CD4-positive, alpha-beta memory T cell (primary cell): ENCODE measurements around the gene ASTN2. TPM values are rescaled to one million over a fixed set of nuclear protein-coding genes. Genes with fewer than 3 reads are reported as not detected.

Source experiments
- CTCF ChIA-PET: fragments of 350-600 bp; sonication (Branson Sonifier 250); formaldehyde crosslinking; loops from one replicate; lab custom pipeline; 2021; ENCODE audit warnings: inconsistent platforms; ENCODE audit not compliant: partially characterized antibody; lab: Charles Lee
- POLR2A ChIA-PET: fragments of 350-600 bp; sonication (Branson Sonifier 250); formaldehyde crosslinking; loops from one replicate; lab custom pipeline; 2021; ENCODE audit not compliant: partially characterized antibody; lab: Charles Lee
- DNase-seq, 5 donors: peaks; one replicate each; pipeline versions ENCODE4 v3.0.0 to v3.0.0-alpha.2; 2020 to 2022; ENCODE audit warnings: mixed read lengths in 1 of 5
- H3K27ac ChIP-seq: one replicate; pipeline ENCODE4 v1.7.0; 2013; ENCODE audit warnings: low read depth, low read length
- H3K27me3 ChIP-seq: 2 replicates; pipeline ENCODE4 v1.7.0; 2013; ENCODE audit warnings: mild to moderate bottlenecking, low read length, moderate library complexity; ENCODE audit not compliant: insufficient read depth
- H3K36me3 ChIP-seq: 2 replicates; pipeline ENCODE4 v1.7.0; 2013; ENCODE audit warnings: mild to moderate bottlenecking, low read length, moderate library complexity; ENCODE audit not compliant: insufficient read depth
- H3K4me1 ChIP-seq: 2 replicates; pipeline ENCODE4 v1.7.0; 2013; ENCODE audit warnings: mild to moderate bottlenecking, low read length, moderate library complexity; ENCODE audit not compliant: insufficient read depth
- H3K4me3 ChIP-seq, 2 donors: one replicate each; pipeline ENCODE4 v1.7.0; 2013; ENCODE audit warnings: low read length in 2 of 2, mild to moderate bottlenecking in 1 of 2
- H3K9me3 ChIP-seq, 2 donors: one replicate each; pipeline ENCODE4 v1.7.0; 2013; ENCODE audit warnings: low read length in 2 of 2, control low read depth in 1 of 2; ENCODE audit not compliant: control insufficient read depth in 1 of 2
- H3K27ac Mint-ChIP-seq, 7 donors: one replicate each; pipeline ENCODE4 v1.8.0; 2020 to 2021; ENCODE audit warnings: mixed read lengths in 7 of 7, mild to moderate bottlenecking in 6 of 7, inconsistent platforms in 3 of 7, moderate library complexity in 3 of 7
- H3K27me3 Mint-ChIP-seq, 2 donors: one replicate each; pipeline ENCODE4 v1.8.0; 2020 to 2021; ENCODE audit warnings: mixed read lengths in 2 of 2
- H3K36me3 Mint-ChIP-seq, 2 donors: one replicate each; pipeline ENCODE4 v1.8.0; 2020 to 2021; ENCODE audit warnings: mixed read lengths in 2 of 2, inconsistent platforms in 1 of 2, mild to moderate bottlenecking in 1 of 2
- H3K4me1 Mint-ChIP-seq, 4 donors: one replicate each; pipeline ENCODE4 v1.8.0; 2020 to 2021; ENCODE audit warnings: mixed read lengths in 4 of 4, mild to moderate bottlenecking in 1 of 4
- H3K4me3 Mint-ChIP-seq, 8 donors: one replicate each; pipeline ENCODE4 v1.8.0; 2020 to 2021; ENCODE audit warnings: mixed read lengths in 8 of 8, mild to moderate bottlenecking in 7 of 8, moderate library complexity in 6 of 8, inconsistent platforms in 3 of 8
- H3K9me3 Mint-ChIP-seq, 8 donors: one replicate each; pipeline ENCODE4 v1.8.0; 2020 to 2021; ENCODE audit warnings: mixed read lengths in 8 of 8, mild to moderate bottlenecking in 5 of 8, inconsistent platforms in 3 of 8, moderate library complexity in 1 of 8
- intact Hi-C: fragments of 100-400 bp; cut with micrococcal nuclease; formaldehyde crosslinking; loops from one replicate; pipeline ENCODE4 v1.15.1; 2023
- polyA plus RNA-seq, 2 donors: library from polyadenylated mRNA; unstranded; fragments of 300-500 nt; fragmentation: Illumina TruSeq; gene quantifications; one replicate each; pipeline ENCODE4 v1.2.3, GENCODE V29; 2021
- total RNA-seq, 2 experiments: library from RNA; stranded (reverse); gene quantifications; one replicate each; pipeline ENCODE4 v1.2.3, GENCODE V29; 2021

Gene ASTN2
- total and polyA plus RNA-seq, 4 experiments from 2014 or later: 2.7 to 5.9 (median 4.8) TPM

GRCh38 chr9:116990592-116990991, 424.3 kb downstream of the ASTN2 start:
- Mint-ChIP-seq H3K27ac (no peak overlapping the region), H3K36me3 (no peaks in the 10 kb centered on the region), H3K27me3 (no peaks in the 10 kb centered on the region), H3K9me3 (peaks cover 0 to 6% (median 4%) of the 10 kb centered on the region in 8 donors), H3K4me3 (no peak overlapping the region), H3K4me1 (no peaks in the 10 kb centered on the region)
- DNase-seq: no peak
- no peaks in the 10 kb centered on the region for H3K36me3 ChIP-seq
- POLR2A ChIA-PET: no interaction called here
- H3K4me1 ChIP-seq: no peaks in the 10 kb centered on the region
- no peak overlapping the region for H3K4me3 ChIP-seq
- no peak overlapping the region for H3K27ac ChIP-seq
- no peaks in the 10 kb centered on the region for H3K9me3 ChIP-seq
- intact Hi-C loops: no loop called here
- H3K27me3 ChIP-seq: no peaks in the 10 kb centered on the region
- CTCF ChIA-PET: no interaction called here

- H3K27ac ChIP-seq: no peak overlapping the region
- no peaks in the 10 kb centered on the region for H3K4me1 ChIP-seq
- ChIA-PET CTCF (no interaction called here), POLR2A (no interaction called here)
- H3K9me3 Mint-ChIP-seq: peaks cover 0 to 6% (median 3%) of the 10 kb centered on the region in 8 donors
- no peaks in the 10 kb centered on the region for H3K27me3 Mint-ChIP-seq
- H3K4me3 ChIP-seq: no peak overlapping the region
- no peaks in the 10 kb centered on the region for H3K9me3 ChIP-seq
- no peak overlapping the region for H3K4me3 Mint-ChIP-seq
- intact Hi-C loops: no loop called here
- no peaks in the 10 kb centered on the region for H3K4me1 Mint-ChIP-seq
- no peaks in the 10 kb centered on the region for H3K36me3 Mint-ChIP-seq
- H3K36me3 ChIP-seq: no peaks in the 10 kb centered on the region
- no peaks in the 10 kb centered on the region for H3K27me3 ChIP-seq
- no peak overlapping the region for H3K27ac Mint-ChIP-seq
- DNase-seq: no peak
Measured at GRCh38 chr9:116987721-116988485, 427.0 kb downstream of the ASTN2 start.

GRCh38 chr9:116986015-116986414, 428.8 kb downstream of the ASTN2 start:
- no peaks in the 10 kb centered on the region for H3K4me1 Mint-ChIP-seq
- DNase-seq: no peak
- CTCF ChIA-PET: no interaction called here

GRCh38 chr9:116985596-116985995, 429.3 kb downstream of the ASTN2 start:
- no peaks in the 10 kb centered on the region for H3K36me3 ChIP-seq
- H3K4me1 ChIP-seq: no peaks in the 10 kb centered on the region
- POLR2A ChIA-PET: no interaction called here
- H3K27ac ChIP-seq: no peak overlapping the region
- no peaks in the 10 kb centered on the region for H3K27me3 Mint-ChIP-seq
- H3K9me3 Mint-ChIP-seq: peaks cover 0 to 8% (median 3%) of the 10 kb centered on the region in 8 donors
- H3K4me1 Mint-ChIP-seq: no peaks in the 10 kb centered on the region
- no peak for DNase-seq
- intact Hi-C loops: no loop called here
- no peak overlapping the region for H3K4me3 ChIP-seq
- CTCF ChIA-PET: no interaction called here
- H3K36me3 Mint-ChIP-seq: no peaks in the 10 kb centered on the region
- no peak overlapping the region for H3K4me3 Mint-ChIP-seq
- H3K27me3 ChIP-seq: no peaks in the 10 kb centered on the region
- H3K9me3 ChIP-seq: no peaks in the 10 kb centered on the region
- no peak overlapping the region for H3K27ac Mint-ChIP-seq

More at GRCh38 chr9:116986015-116986414, 428.8 kb downstream of the ASTN2 start:
- H3K9me3 Mint-ChIP-seq: peaks cover 0 to 8% (median 3%) of the 10 kb centered on the region in 8 donors
- H3K9me3 ChIP-seq: no peaks in the 10 kb centered on the region
- intact Hi-C loops: no loop called here
- H3K36me3 ChIP-seq: no peaks in the 10 kb centered on the region
- no peaks in the 10 kb centered on the region for H3K27me3 Mint-ChIP-seq
- H3K27ac ChIP-seq: no peak overlapping the region
- H3K4me3 Mint-ChIP-seq: no peak overlapping the region
- H3K36me3 Mint-ChIP-seq: no peaks in the 10 kb centered on the region
- H3K27me3 ChIP-seq: no peaks in the 10 kb centered on the region
- no peak overlapping the region for H3K27ac Mint-ChIP-seq
- H3K4me3 ChIP-seq: no peak overlapping the region
- no peaks in the 10 kb centered on the region for H3K4me1 ChIP-seq
- POLR2A ChIA-PET: no interaction called here

- no peaks in the 10 kb centered on the region for H3K9me3 ChIP-seq
- ChIA-PET CTCF (no interaction called here), POLR2A (no interaction called here)
- Mint-ChIP-seq H3K27me3 (no peaks in the 10 kb centered on the region), H3K4me3 (no peak overlapping the region), H3K36me3 (no peaks in the 10 kb centered on the region), H3K27ac (no peak overlapping the region), H3K4me1 (no peaks in the 10 kb centered on the region), H3K9me3 (peaks cover 0 to 6% (median 1%) of the 10 kb centered on the region in 8 donors)
- intact Hi-C loops: no loop called here
- no peaks in the 10 kb centered on the region for H3K4me1 ChIP-seq
- H3K36me3 ChIP-seq: no peaks in the 10 kb centered on the region
- H3K27me3 ChIP-seq: no peaks in the 10 kb centered on the region
- DNase-seq: no peak
- H3K27ac ChIP-seq: no peak overlapping the region
- no peak overlapping the region for H3K4me3 ChIP-seq
Measured at GRCh38 chr9:116984111-116984510, 430.7 kb downstream of the ASTN2 start.

GRCh38 chr9:116980582-116981120, 434.2 kb downstream of the ASTN2 start:
- no peak overlapping the region for H3K4me3 ChIP-seq
- H3K9me3 ChIP-seq: no peaks in the 10 kb centered on the region
- no peaks in the 10 kb centered on the region for H3K4me1 ChIP-seq
- DNase-seq: no peak
- Mint-ChIP-seq H3K36me3 (no peaks in the 10 kb centered on the region), H3K27ac (no peak overlapping the region), H3K4me1 (no peaks in the 10 kb centered on the region), H3K4me3 (no peak overlapping the region), H3K27me3 (peaks cover 0 to 2% of the 10 kb centered on the region in 2 donors), H3K9me3 (peaks cover 0 to 7% (median under 1%) of the 10 kb centered on the region in 8 donors)
- H3K27ac ChIP-seq: no peak overlapping the region
- intact Hi-C loops: no loop called here
- ChIA-PET CTCF (no interaction called here), POLR2A (no interaction called here)
- no peaks in the 10 kb centered on the region for H3K36me3 ChIP-seq
- no peaks in the 10 kb centered on the region for H3K27me3 ChIP-seq

- intact Hi-C loops: no loop called here
- DNase-seq: no peak
- ChIA-PET POLR2A (no interaction called here), CTCF (no interaction called here)
- Histone ChIP-seq H3K27me3 (no peaks in the 10 kb centered on the region), H3K27ac (no peak overlapping the region), H3K9me3 (no peaks in the 10 kb centered on the region), H3K4me1 (no peaks in the 10 kb centered on the region), H3K36me3 (no peaks in the 10 kb centered on the region), H3K4me3 (no peak overlapping the region)
- peaks cover 0 to 2% of the 10 kb centered on the region in 2 donors for H3K27me3 Mint-ChIP-seq
- peaks cover 0 to 7% (median under 1%) of the 10 kb centered on the region in 8 donors for H3K9me3 Mint-ChIP-seq
- H3K4me3 Mint-ChIP-seq: no peak overlapping the region
- H3K27ac Mint-ChIP-seq: no peak overlapping the region
- H3K4me1 Mint-ChIP-seq: no peaks in the 10 kb centered on the region
- H3K36me3 Mint-ChIP-seq: no peaks in the 10 kb centered on the region
Measured at GRCh38 chr9:116979456-116979855, 435.4 kb downstream of the ASTN2 start.
